Urinary bladder (tissue), 4 donors: ENCODE data around the gene DPM2. TPM values are rescaled to one million over a fixed set of nuclear protein-coding genes. Genes with fewer than 3 reads are reported as not detected.

ENCODE experiments used
- DNase-seq: peaks from one replicate; pipeline ENCODE4 v3.0.0-alpha.2; 2015; ENCODE audit errors: extremely low spot score
- H3K27ac ChIP-seq: one replicate; pipeline ENCODE4 v1.5.1; 2013; ENCODE audit warnings: low read depth, mild to moderate bottlenecking, moderate library complexity
- H3K36me3 ChIP-seq: one replicate; pipeline ENCODE4 v1.6.1; 2013; ENCODE audit warnings: mild to moderate bottlenecking, moderate library complexity; ENCODE audit not compliant: insufficient read depth
- H3K4me1 ChIP-seq: one replicate; pipeline ENCODE4 v1.6.1; 2013; ENCODE audit warnings: mild to moderate bottlenecking, moderate library complexity; ENCODE audit not compliant: insufficient read depth
- H3K4me3 ChIP-seq: one replicate; pipeline ENCODE4 v1.5.1; 2013; ENCODE audit warnings: low read depth, low read length
- WGBS: extraction: QIAGEN DNeasy Blood & Tissue Kit; methylation state at CpG from one replicate; pipeline ENCODE4 v1.1.7; 2013; 5-methylcytosine and 5-hydroxymethylcytosine counted together
- polyA plus RNA-seq: library from polyadenylated mRNA; stranded (reverse); fragments of 200-250 nt; gene quantifications from one replicate; pipeline ENCODE4 v1.2.3, GENCODE V29; 2013
- total RNA-seq: library from RNA; depleted of rRNA; stranded (reverse); fragments of >200 nt; gene quantifications from one replicate; pipeline ENCODE4 v1.2.3, GENCODE V29; 2014
- donor health status: healthy with polysubstance abuse.
- donor health status: healthy.

DPM2 gene
- total and polyA plus RNA-seq, 2 donors: 7.5 to 32.1 TPM

GRCh38 chr9:127968042-127968441 is 30.4 kb upstream of the DPM2 start:
- no peak overlapping the region for H3K4me3 ChIP-seq
- no peaks in the 10 kb centered on the region for H3K36me3 ChIP-seq
- H3K27ac ChIP-seq: peak overlapping the region; percentile 81
- H3K4me1 ChIP-seq: no peaks in the 10 kb centered on the region
- 69% methylated on average over 3 of the region's 3 CpGs for WGBS
- no peak for DNase-seq

GRCh38 chr9:127967151-127967809 is 29.6 kb upstream of the DPM2 start:
- H3K4me3 ChIP-seq: no peak overlapping the region
- no peaks in the 10 kb centered on the region for H3K36me3 ChIP-seq
- peak overlapping the region; percentile 44 for H3K27ac ChIP-seq
- no peak for DNase-seq
- H3K4me1 ChIP-seq: no peaks in the 10 kb centered on the region
- WGBS: 57% methylated on average over 9 of the region's 9 CpGs

GRCh38 chr9:127966416-127967150 is 28.9 kb upstream of the DPM2 start:
- no peak for DNase-seq

GRCh38 chr9:127965953-127966352 is 28.3 kb upstream of the DPM2 start:
- peak overlapping the region; percentile 85 for H3K27ac ChIP-seq
- WGBS: 28% methylated on average over 6 of the region's 6 CpGs
- H3K4me3 ChIP-seq: no peak overlapping the region
- no peak for DNase-seq
- no peaks in the 10 kb centered on the region for H3K4me1 ChIP-seq
- H3K36me3 ChIP-seq: no peaks in the 10 kb centered on the region

More at GRCh38 chr9:127966416-127967150, 28.9 kb upstream of the DPM2 start:
- 48% methylated on average over 8 of the region's 8 CpGs for WGBS
- no peak overlapping the region for H3K4me3 ChIP-seq
- no peaks in the 10 kb centered on the region for H3K36me3 ChIP-seq
- H3K27ac ChIP-seq: peak overlapping the region; percentile 44
- H3K4me1 ChIP-seq: no peaks in the 10 kb centered on the region

- no peaks in the 10 kb centered on the region for H3K36me3 ChIP-seq
- H3K4me1 ChIP-seq: no peaks in the 10 kb centered on the region
- H3K27ac ChIP-seq: peak overlapping the region; percentile 28
- no peak overlapping the region for H3K4me3 ChIP-seq
- DNase-seq: no peak
- WGBS: 39% methylated on average over 19 of the region's 19 CpGs
These were observed 25.9 kb upstream of the DPM2 start for GRCh38 chr9:127963359-127964064.

GRCh38 chr9:127963041-127963358 is 25.3 kb upstream of the DPM2 start:
- WGBS: 33% methylated on average over 3 of the region's 3 CpGs
- no peaks in the 10 kb centered on the region for H3K36me3 ChIP-seq
- H3K4me1 ChIP-seq: no peaks in the 10 kb centered on the region
- no peak overlapping the region for H3K4me3 ChIP-seq
- H3K27ac ChIP-seq: no peak overlapping the region
- no peak for DNase-seq

GRCh38 chr9:127962278-127962677 is 24.6 kb upstream of the DPM2 start:
- DNase-seq: no peak
- H3K27ac ChIP-seq: no peak overlapping the region

GRCh38 chr9:127961613-127962155 is 24.0 kb upstream of the DPM2 start:
- no peak overlapping the region for H3K27ac ChIP-seq
- H3K4me1 ChIP-seq: no peaks in the 10 kb centered on the region
- no peak for DNase-seq
- no peak overlapping the region for H3K4me3 ChIP-seq
- WGBS: 91% methylated on average over 13 of the region's 13 CpGs
- no peaks in the 10 kb centered on the region for H3K36me3 ChIP-seq

More at GRCh38 chr9:127962278-127962677, 24.6 kb upstream of the DPM2 start:
- Histone ChIP-seq H3K4me1 (no peaks in the 10 kb centered on the region), H3K36me3 (no peaks in the 10 kb centered on the region), H3K4me3 (no peak overlapping the region)
- 68% methylated on average over 3 of the region's 3 CpGs for WGBS

- no peaks in the 10 kb centered on the region for H3K36me3 ChIP-seq
- no peak overlapping the region for H3K4me3 ChIP-seq
- H3K4me1 ChIP-seq: no peaks in the 10 kb centered on the region
- no peak overlapping the region for H3K27ac ChIP-seq
- WGBS: 85% methylated on average over 2 of the region's 2 CpGs
- DNase-seq: no peak
These were observed 23.5 kb upstream of the DPM2 start for GRCh38 chr9:127961155-127961490.

- H3K4me3 ChIP-seq: no peak overlapping the region
- no peak for DNase-seq
- 44% methylated on average over 11 of the region's 11 CpGs for WGBS
- H3K36me3 ChIP-seq: no peaks in the 10 kb centered on the region
- peak overlapping the region; percentile 12 for H3K27ac ChIP-seq
- peaks cover 3% of the 10 kb centered on the region for H3K4me1 ChIP-seq
These were observed 22.9 kb upstream of the DPM2 start for GRCh38 chr9:127960410-127961154.

GRCh38 chr9:127959841-127960409 is 22.3 kb upstream of the DPM2 start:
- Histone ChIP-seq H3K4me3 (no peak overlapping the region), H3K27ac (peak overlapping the region; percentile 24), H3K36me3 (no peaks in the 10 kb centered on the region), H3K4me1 (peaks cover 7% of the 10 kb centered on the region)
- no peak for DNase-seq
- 82% methylated on average over 2 of the region's 2 CpGs for WGBS

- Histone ChIP-seq H3K36me3 (no peaks in the 10 kb centered on the region), H3K4me1 (peaks cover 7% of the 10 kb centered on the region), H3K4me3 (no peak overlapping the region), H3K27ac (no peak overlapping the region)
- no peak for DNase-seq
- WGBS: 88% methylated on average over 4 of the region's 4 CpGs
These were observed 21.7 kb upstream of the DPM2 start for GRCh38 chr9:127959398-127959797.

- peaks cover 7% of the 10 kb centered on the region for H3K4me1 ChIP-seq
- DNase-seq: no peak
- no peak overlapping the region for H3K27ac ChIP-seq
- no peak overlapping the region for H3K4me3 ChIP-seq
- 97% methylated on average over 1 of the region's 1 CpG for WGBS
- no peaks in the 10 kb centered on the region for H3K36me3 ChIP-seq
These were observed 21.1 kb upstream of the DPM2 start for GRCh38 chr9:127958728-127959127.
